Mesenteric fat pad (tissue), 1 donor: Measurements from ENCODE around the gene RHCG. TPM values are rescaled to one million over a fixed set of nuclear protein-coding genes. Genes with fewer than 3 reads are reported as not detected.
A peak's percentile ranks its signal among the peaks of the same experiment; 100 is the strongest.

Experiments
- DNase-seq: peaks from one replicate; pipeline ENCODE4 v3.0.0-alpha.2; 2020; ENCODE audit warnings: low spot score
- total RNA-seq: library from RNA; stranded (reverse); fragmentation: NEBNext Ultra II Directional; extraction: Animal tissue kit (Norgen Biotek cat#: 25700); gene quantifications from one replicate; pipeline ENCODE4 v1.2.1, GENCODE V29; 2021
- donor health status: DM: yes; HTN: yes; CAD: no.

Gene RHCG
- total RNA-seq, 1 donor from 2014 or later = 5.7 TPM

- peak; percentile 43 for DNase-seq
Observed at GRCh38 chr15:89504166-89504565, 7.8 kb upstream of the RHCG start.

GRCh38 chr15:89502867-89503595 is 6.6 kb upstream of the RHCG start:
- peak; percentile 43 for DNase-seq

GRCh38 chr15:89501646-89502045 is 5.3 kb upstream of the RHCG start:
- DNase-seq = peak; percentile 37

- peak; percentile 71 for DNase-seq
Observed at GRCh38 chr15:89500397-89501270, 4.3 kb upstream of the RHCG start.

- peak; percentile 53 for DNase-seq
Observed at GRCh38 chr15:89499156-89499555, 2.8 kb upstream of the RHCG start.

- peak; percentile 30 for DNase-seq
Observed at GRCh38 chr15:89498574-89498906, 2.2 kb upstream of the RHCG start.

- no peak for DNase-seq
Observed at GRCh38 chr15:89497231-89497630, 848 bp upstream of the RHCG start.

- DNase-seq = peak; percentile 24
Observed at GRCh38 chr15:89495638-89496145, 691 bp downstream of the RHCG start.

GRCh38 chr15:89494941-89495637 is 1.3 kb downstream of the RHCG start:
- DNase-seq = peak; percentile 73

- DNase-seq = peak; percentile 51
Observed at GRCh38 chr15:89494031-89494430, 2.4 kb downstream of the RHCG start.

- peak; percentile 76 for DNase-seq
Observed at GRCh38 chr15:89492934-89493631, 3.3 kb downstream of the RHCG start.

- peak; percentile 43 for DNase-seq
Observed at GRCh38 chr15:89492111-89492641, 4.2 kb downstream of the RHCG start.

- peak; percentile 80 for DNase-seq
Observed at GRCh38 chr15:89490814-89491315, 5.5 kb downstream of the RHCG start.

- DNase-seq = peak; percentile 72
Observed at GRCh38 chr15:89490081-89490813, 6.1 kb downstream of the RHCG start.

GRCh38 chr15:89489376-89489775 is 7.0 kb downstream of the RHCG start:
- DNase-seq = peak; percentile 76

GRCh38 chr15:89487791-89488190 is 8.6 kb downstream of the RHCG start:
- peak; percentile 1 for DNase-seq

- peak; percentile 85 for DNase-seq
Observed at GRCh38 chr15:89486726-89487050, 9.7 kb downstream of the RHCG start.

GRCh38 chr15:89483079-89483478 is 13.3 kb downstream of the RHCG start:
- no peak for DNase-seq

- DNase-seq = no peak
Observed at GRCh38 chr15:89482139-89482538, 14.2 kb downstream of the RHCG start.

- DNase-seq = no peak
Observed at GRCh38 chr15:89480505-89480904, 15.9 kb downstream of the RHCG start.
